ENCODE data around the gene OVAAL. TPM values are rescaled to one million over a fixed set of nuclear protein-coding genes. Genes with fewer than 3 reads are reported as not detected.

The OVAAL gene
- total and polyA plus RNA-seq, 2 of the 8 experiments (the other 6 are each of a cell fraction or from before 2014, with no cell fraction given): not detected

GRCh38 chr1:180536821-180537372, 21.9 kb upstream of the OVAAL start:
- ChIA-PET CTCF (ENCODE audit: partially characterized antibody) (interaction anchor here (0.6 to 2.2 kb wide), 9 partner anchors 12 to 912 kb away, joined by 3 to 6 read pairs (median 4); partner anchors contain the start of gene XPR1), POLR2A (ENCODE audit: partially characterized antibody) (interaction anchor here (0.6 to 1.1 kb wide), 2 partner anchors 20 to 1747 kb away, joined by 3 to 5 read pairs; no protein-coding TSS in a partner anchor)
- H2BK12ac ChIP-seq (ENCODE audit: low read depth, low read length): no peak overlapping the region
- H4K20me1 ChIP-seq (replicated peaks in 1 of 2; ENCODE audit: control insufficient read depth in 1 of 2, insufficient read depth in 2 of 2, low read length in 2 of 2): no peaks in the 10 kb centered on the region
- no peak overlapping the region for H2BK120ac ChIP-seq (replicated peaks; ENCODE audit: low read depth, low read length)
- H3K56ac ChIP-seq (replicated peaks; ENCODE audit: insufficient read length, low read depth, low read length): no peak overlapping the region
- H3K4me1 ChIP-seq (replicated peaks in 1 of 4; ENCODE audit: control insufficient read depth in 3 of 4, insufficient read depth in 4 of 4, low read length in 3 of 4): no peaks in the 10 kb centered on the region; a peak in 1 of 7 replicates
- WGBS, 2 experiments (ENCODE audit: extremely low coverage in 1 of 2, insufficient coverage in 1 of 2, insufficient read length in 1 of 2, insufficient replicate concordance in 2 of 2, low coverage in 1 of 2, low lambda C conversion rate in 2 of 2, missing lambda C conversion rate in 1 of 2): 85% methylated on average over 7 of the region's 7 CpGs; no CpG with 5 or more reads in 1 of the 2 experiments
- no peaks in the 10 kb centered on the region for H3K27me3 ChIP-seq (replicated peaks in 1 of 4; ENCODE audit: control insufficient read depth in 3 of 4, extremely low read depth in 1 of 4, insufficient read depth in 3 of 4, low read length in 3 of 4)
- no peaks in the 10 kb centered on the region for H3K23me2 ChIP-seq (ENCODE audit: low read depth, low read length)
- H3K4ac ChIP-seq (replicated peaks; ENCODE audit: insufficient read length, low read depth, low read length): no peak overlapping the region
- H3K4me3 ChIP-seq (ENCODE audit: extremely low read depth in 1 of 4, insufficient read depth in 2 of 4, low read depth in 3 of 4, low read length in 4 of 4): no peak overlapping the region
- H3K79me1 ChIP-seq (ENCODE audit: low read depth, low read length): no peaks in the 10 kb centered on the region
- no peaks in the 10 kb centered on the region for H3K9me3 ChIP-seq (ENCODE audit: insufficient read depth in 2 of 2, low read depth in 1 of 2, low read length in 1 of 2)
- peak overlapping the region; percentile 68 for H4K91ac ChIP-seq (replicated peaks; ENCODE audit: insufficient read length, low read length)
- no peak overlapping the region for H3K4me2 ChIP-seq (ENCODE audit: insufficient read depth in 1 of 2, low read depth in 2 of 2, low read length in 2 of 2)
- no peak overlapping the region for H2AK5ac ChIP-seq (ENCODE audit: low read depth, low read length)
- no peaks in the 10 kb centered on the region for H3K79me2 ChIP-seq (ENCODE audit: control insufficient read depth in 1 of 2, insufficient read depth in 2 of 2, low read length in 2 of 2)
- no peak overlapping the region for H3K18ac ChIP-seq (ENCODE audit: extremely low read depth, low read length)
- H2AFZ ChIP-seq (ENCODE audit: low read length): peak overlapping the region; percentile 77
- no peak overlapping the region for H3K23ac ChIP-seq (ENCODE audit: insufficient read length)
- H3K14ac ChIP-seq (ENCODE audit: insufficient read length): no peak overlapping the region
- H3K9ac ChIP-seq (replicated peaks in 1 of 4; ENCODE audit: extremely low read depth in 1 of 4, low read depth in 3 of 4, low read length in 3 of 4): no peak overlapping the region
- H4K8ac ChIP-seq (ENCODE audit: extremely low read depth, insufficient read depth, low read length): no peak overlapping the region
- H2BK20ac ChIP-seq (ENCODE audit: low read length): no peak overlapping the region
- no peak for FAIRE-seq
- TF ChIP-seq CHD1 (IDR thresholded peaks at IDR 0.05; ENCODE audit: low read depth, low read length) (no peak), TAF7 (optimal IDR thresholded peaks at IDR 0.05; ENCODE audit: borderline replicate concordance, low read depth, low read length) (no peak), PHF8 (conservative IDR thresholded peaks at IDR 0.05; ENCODE audit: low read depth, low read length) (no peak), MAFK (IDR thresholded peaks at IDR 0.05; ENCODE audit: low read depth, low read length) (no peak), HDAC6 (IDR thresholded peaks at IDR 0.05; ENCODE audit: low read depth, low read length) (no peak), TCF12 (IDR thresholded peaks at IDR 0.05; ENCODE audit: low read depth, low read length) (no peak), NRF1 (IDR thresholded peaks at IDR 0.05; ENCODE audit: low read depth, low read length) (no peak), CEBPB (IDR thresholded peaks at IDR 0.05; ENCODE audit: low read depth, low read length) (no peak), EZH2 (IDR thresholded peaks at IDR 0.05; ENCODE audit: low read depth, low read length, severe bottlenecking) (no peak), ATF2 (IDR thresholded peaks at IDR 0.05; ENCODE audit: low read length) (no peak), SIX5 (IDR thresholded peaks at IDR 0.05; ENCODE audit: low read depth, low read length) (no peak), CHD2 (IDR thresholded peaks at IDR 0.05; ENCODE audit: low read length) (no peak), TEAD4 (IDR thresholded peaks at IDR 0.05; ENCODE audit: low read depth, low read length) (no peak)
- H3K27ac ChIP-seq (ENCODE audit: low read depth, low read length): no peak overlapping the region
- no peak for DNase-seq (ENCODE audit: low read depth in 1 of 2, low spot score in 2 of 2)
- H2BK15ac ChIP-seq (ENCODE audit: low read length): no peak overlapping the region
- H4K5ac ChIP-seq (ENCODE audit: insufficient read length, low read depth, low read length): no peak overlapping the region
- H3K36me3 ChIP-seq (ENCODE audit: control insufficient read depth in 2 of 4, insufficient read depth in 4 of 4, low read length in 3 of 4): no peaks in the 10 kb centered on the region
- H2BK5ac ChIP-seq (ENCODE audit: low read depth, low read length): no peak overlapping the region
